AG04449 (cell line): ENCODE data around the gene GABRD.

ENCODE experiments used
- CTCF ChIA-PET: fragments of 350-600 bp; formaldehyde crosslinking; extraction: SDS; loops from one replicate; lab custom pipeline; 2021; ENCODE audit warnings: antibody characterized with exemption; lab: Yijun Ruan, JAX
- POLR2A ChIA-PET: fragments of 400-600, 350-600 bp; formaldehyde crosslinking; extraction: SDS; loops from one replicate; lab custom pipeline; 2020; ENCODE audit warnings: antibody characterized with exemption, inconsistent platforms; lab: Yijun Ruan, JAX
- DNase-seq: peaks from one replicate; pipeline ENCODE4 v3.0.0-alpha.2; 2010; ENCODE audit warnings: low read depth, low spot score
- H3K4me3 ChIP-seq: 2 replicates; pipeline ENCODE4 v1.5.1; 2011; ENCODE audit warnings: low read depth, mild to moderate bottlenecking, control low read depth, low read length
- CTCF ChIP-seq: IDR thresholded peaks from one replicate; pipeline ENCODE4 v1.5.1; 2011; ENCODE audit warnings: mild to moderate bottlenecking, moderate library complexity, low read length, control low read depth, inconsistent platforms; ENCODE audit not compliant: insufficient read depth; ENCODE audit errors: missing control alignments

GABRD gene

GRCh38 chr1:2067981-2068380, 48.8 kb downstream of the GABRD start:
- no peak for TF ChIP-seq CTCF
- no peak for DNase-seq
- POLR2A ChIA-PET, result no interaction called here
- no peak overlapping the region for H3K4me3 ChIP-seq
- CTCF ChIA-PET, result interaction anchor here (0.9 kb wide), 1 partner anchor 23 kb away, joined by 3 read pairs; no protein-coding TSS in a partner anchor

GRCh38 chr1:2068951-2069350, 49.8 kb downstream of the GABRD start:
- no peak for TF ChIP-seq CTCF
- ChIA-PET POLR2A (no interaction called here), CTCF (no interaction called here)
- H3K4me3 ChIP-seq, result no peak overlapping the region
- DNase-seq, result no peak

GRCh38 chr1:2070016-2070415, 50.9 kb downstream of the GABRD start:
- no peak for TF ChIP-seq CTCF
- POLR2A ChIA-PET, result no interaction called here
- CTCF ChIA-PET, result no interaction called here
- no peak overlapping the region for H3K4me3 ChIP-seq
- DNase-seq, result no peak

GRCh38 chr1:2070800-2071530, 51.8 kb downstream of the GABRD start:
- no peak for TF ChIP-seq CTCF
- H3K4me3 ChIP-seq, result no peak overlapping the region
- CTCF ChIA-PET, result interaction anchor here (1.5 to 1.6 kb wide), 4 partner anchors 19 to 103 kb away, joined by 3 to 9 read pairs (median 5); no protein-coding TSS in a partner anchor
- no peak for DNase-seq
- POLR2A ChIA-PET, result no interaction called here

- CTCF ChIA-PET, result interaction anchor here (0.7 to 1.6 kb wide), 5 partner anchors 18 to 102 kb away, joined by 3 to 9 read pairs (median 4); no protein-coding TSS in a partner anchor
- TF ChIP-seq CTCF, result no peak
- POLR2A ChIA-PET, result no interaction called here
- DNase-seq, result no peak
- no peak overlapping the region for H3K4me3 ChIP-seq
These were observed 53.1 kb downstream of the GABRD start for GRCh38 chr1:2072109-2072806.

- no peak for TF ChIP-seq CTCF
- ChIA-PET CTCF (interaction anchor here (0.7 to 1.6 kb wide), 5 partner anchors 16 to 67 kb away, joined by 3 to 4 read pairs (median 3); no protein-coding TSS in a partner anchor), POLR2A (no interaction called here)
- no peak overlapping the region for H3K4me3 ChIP-seq
- DNase-seq, result no peak
These were observed 53.7 kb downstream of the GABRD start for GRCh38 chr1:2072891-2073290.
